NT2/D1 (cell line): ENCODE data around the gene TMEM235.

Source experiments
- DNase-seq: peaks from one replicate; pipeline ENCODE4 v3.0.0-alpha.2; 2011; ENCODE audit warnings: low read depth, low spot score
- H3K27me3 ChIP-seq: 2 replicates; pipeline ENCODE4 v1.6.0; 2011; ENCODE audit warnings: mild to moderate bottlenecking; ENCODE audit not compliant: insufficient read length, insufficient read depth
- H3K36me3 ChIP-seq: 2 replicates; pipeline ENCODE4 v1.6.1; 2011; ENCODE audit warnings: mild to moderate bottlenecking, low read length, mixed read lengths; ENCODE audit not compliant: insufficient read depth, insufficient read length
- H3K4me1 ChIP-seq: 2 replicates; pipeline ENCODE4 v1.5.1; 2011; ENCODE audit not compliant: insufficient read depth, insufficient read length
- H3K4me3 ChIP-seq: 2 replicates; pipeline ENCODE4 v1.5.1; 2011; ENCODE audit warnings: low read depth; ENCODE audit not compliant: insufficient read length
- H3K9ac ChIP-seq: 2 replicates; pipeline ENCODE4 v1.6.0; 2011; ENCODE audit warnings: low read depth; ENCODE audit not compliant: insufficient read length
- H3K9me3 ChIP-seq: 2 replicates; pipeline ENCODE4 v1.5.1; 2011; ENCODE audit warnings: mild to moderate bottlenecking, low read length; ENCODE audit not compliant: insufficient read depth
- SUZ12 ChIP-seq: IDR thresholded peaks from 2 replicates; pipeline ENCODE4 v1.6.1; 2011; ENCODE audit not compliant: insufficient read length, insufficient read depth; ENCODE audit errors: extremely low read depth
- YY1 ChIP-seq: IDR thresholded peaks from 2 replicates; pipeline ENCODE4 v1.6.1; 2011; ENCODE audit not compliant: insufficient read length, insufficient read depth
- ZNF274 ChIP-seq: IDR thresholded peaks from 2 replicates; pipeline ENCODE4 v1.6.1; 2011; ENCODE audit warnings: mild to moderate bottlenecking, low read depth, low read length

The TMEM235 gene

GRCh38 chr17:78230996-78231935 lies at the start of gene TMEM235:
Gene TMEM235, plus strand, starts transcription at chr17:78231631. Its CDS starts 393 bp downstream, at chr17:78232024.
- Histone ChIP-seq H3K36me3 (no peaks in the 10 kb centered on the region), H3K4me3 (peak within 1 kb of the TSS; percentile 43), H3K9me3 (no peaks in the 10 kb centered on the region), H3K4me1 (peaks cover 6% of the 10 kb centered on the region), H3K9ac (peak within 1 kb of the TSS; percentile 76), H3K27me3 (peaks cover 30% of the 10 kb centered on the region)
- TF ChIP-seq SUZ12 (peak; percentile 2), ZNF274 (no peak), YY1 (no peak)
- DNase-seq: no peak

- no peak overlapping the region for H3K9ac ChIP-seq
- H3K9me3 ChIP-seq: no peaks in the 10 kb centered on the region
- DNase-seq: no peak
- TF ChIP-seq YY1 (no peak), ZNF274 (no peak), SUZ12 (no peak)
- H3K4me1 ChIP-seq: peaks cover 8% of the 10 kb centered on the region
- peaks cover 78% of the 10 kb centered on the region for H3K36me3 ChIP-seq
- H3K27me3 ChIP-seq: no peaks in the 10 kb centered on the region
- H3K4me3 ChIP-seq: no peak overlapping the region
Measured at GRCh38 chr17:78182504-78182903, 48.9 kb upstream of the TMEM235 start.

- H3K4me1 ChIP-seq: peaks cover 8% of the 10 kb centered on the region
- TF ChIP-seq ZNF274 (no peak), YY1 (no peak), SUZ12 (no peak)
- H3K36me3 ChIP-seq: peaks cover 68% of the 10 kb centered on the region
Measured at GRCh38 chr17:78183916-78184315, 47.5 kb upstream of the TMEM235 start.

GRCh38 chr17:78184351-78184750 lies 47.1 kb upstream of the TMEM235 start:
- H3K9ac ChIP-seq: peak overlapping the region; percentile 69
- H3K9me3 ChIP-seq: no peaks in the 10 kb centered on the region
- DNase-seq: no peak
- peaks cover 8% of the 10 kb centered on the region for H3K4me1 ChIP-seq
- H3K27me3 ChIP-seq: no peaks in the 10 kb centered on the region
- TF ChIP-seq YY1: no peak
- no peak for TF ChIP-seq SUZ12
- no peak for TF ChIP-seq ZNF274
- H3K36me3 ChIP-seq: peaks cover 64% of the 10 kb centered on the region
- H3K4me3 ChIP-seq: peak overlapping the region; percentile 3

More at GRCh38 chr17:78183916-78184315, 47.5 kb upstream of the TMEM235 start:
- DNase-seq: no peak
- Histone ChIP-seq H3K4me3 (peak overlapping the region; percentile 3), H3K27me3 (no peaks in the 10 kb centered on the region), H3K9ac (peak overlapping the region; percentile 34), H3K9me3 (no peaks in the 10 kb centered on the region)

GRCh38 chr17:78184868-78185267 lies 46.6 kb upstream of the TMEM235 start:
- Histone ChIP-seq H3K9me3 (no peaks in the 10 kb centered on the region), H3K36me3 (peaks cover 59% of the 10 kb centered on the region), H3K4me3 (peak overlapping the region; percentile 90), H3K4me1 (peaks cover 8% of the 10 kb centered on the region), H3K27me3 (no peaks in the 10 kb centered on the region), H3K9ac (peak overlapping the region; percentile 69)
- no peak for DNase-seq
- TF ChIP-seq SUZ12 (no peak), ZNF274 (no peak), YY1 (no peak)

GRCh38 chr17:78185981-78186691 lies 45.3 kb upstream of the TMEM235 start:
- no peak for DNase-seq
- Histone ChIP-seq H3K36me3 (peaks cover 54% of the 10 kb centered on the region), H3K4me1 (peaks cover 15% of the 10 kb centered on the region), H3K4me3 (peak overlapping the region; percentile 90), H3K9me3 (no peaks in the 10 kb centered on the region), H3K27me3 (no peaks in the 10 kb centered on the region), H3K9ac (peak overlapping the region; percentile 78)
- TF ChIP-seq ZNF274 (no peak), SUZ12 (no peak), YY1 (no peak)
